NCI-H2029 (cell line): ENCODE results near the gene RAD51B.
"Not testable (repeated sequence)": the region's sequence is repeated elsewhere in the genome, so short reads cannot be mapped to it uniquely, and the experiment has no call there.

Experiments
- DNase-seq: peaks from one replicate; lab custom pipeline; 2025; lab: John Stamatoyannopoulos, UW

RAD51B gene

GRCh38 chr14:68176687-68177086, 357.1 kb downstream of the RAD51B start:
- no peak for DNase-seq

DNA sequence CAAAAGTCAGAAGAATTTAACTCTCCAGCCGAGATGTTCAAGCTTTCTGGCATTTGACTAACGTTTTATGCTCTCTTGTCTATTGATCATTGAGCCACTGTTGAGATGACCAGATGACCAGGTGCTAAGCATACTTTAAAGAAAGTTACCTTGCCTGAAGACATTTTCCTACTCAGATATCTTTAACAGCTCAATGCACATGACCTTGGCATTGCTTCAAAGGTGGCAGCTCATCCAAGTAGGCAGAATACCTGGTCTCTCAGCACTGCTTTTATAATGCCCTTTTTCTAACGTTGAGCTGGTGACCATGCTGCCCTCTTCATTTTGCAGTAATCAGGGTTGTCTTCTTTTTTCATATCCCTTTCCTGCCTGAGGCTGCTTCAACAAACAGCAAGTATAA, 358.1 kb downstream of the RAD51B start:
- DNase-seq: no peak

DNA sequence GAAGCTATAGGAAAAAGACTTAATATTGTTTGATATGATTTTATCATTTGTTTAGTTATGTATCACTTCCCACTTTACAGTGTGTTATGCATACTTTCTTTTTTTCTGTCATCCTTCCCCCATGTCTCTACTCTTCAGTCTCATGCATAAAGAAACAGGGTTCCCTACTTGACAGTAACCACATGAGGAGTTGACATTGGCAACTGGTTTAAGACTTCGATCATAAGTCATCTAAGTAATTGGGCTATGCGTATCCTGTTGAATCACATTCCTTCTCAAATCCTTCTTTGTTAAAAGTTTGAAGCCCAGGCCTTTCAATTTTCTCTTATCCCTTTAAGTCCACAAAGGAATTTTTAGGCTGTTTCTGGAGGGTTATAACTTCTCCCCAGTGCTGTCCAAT, 358.7 kb downstream of the RAD51B start:
- no peak for DNase-seq

DNA sequence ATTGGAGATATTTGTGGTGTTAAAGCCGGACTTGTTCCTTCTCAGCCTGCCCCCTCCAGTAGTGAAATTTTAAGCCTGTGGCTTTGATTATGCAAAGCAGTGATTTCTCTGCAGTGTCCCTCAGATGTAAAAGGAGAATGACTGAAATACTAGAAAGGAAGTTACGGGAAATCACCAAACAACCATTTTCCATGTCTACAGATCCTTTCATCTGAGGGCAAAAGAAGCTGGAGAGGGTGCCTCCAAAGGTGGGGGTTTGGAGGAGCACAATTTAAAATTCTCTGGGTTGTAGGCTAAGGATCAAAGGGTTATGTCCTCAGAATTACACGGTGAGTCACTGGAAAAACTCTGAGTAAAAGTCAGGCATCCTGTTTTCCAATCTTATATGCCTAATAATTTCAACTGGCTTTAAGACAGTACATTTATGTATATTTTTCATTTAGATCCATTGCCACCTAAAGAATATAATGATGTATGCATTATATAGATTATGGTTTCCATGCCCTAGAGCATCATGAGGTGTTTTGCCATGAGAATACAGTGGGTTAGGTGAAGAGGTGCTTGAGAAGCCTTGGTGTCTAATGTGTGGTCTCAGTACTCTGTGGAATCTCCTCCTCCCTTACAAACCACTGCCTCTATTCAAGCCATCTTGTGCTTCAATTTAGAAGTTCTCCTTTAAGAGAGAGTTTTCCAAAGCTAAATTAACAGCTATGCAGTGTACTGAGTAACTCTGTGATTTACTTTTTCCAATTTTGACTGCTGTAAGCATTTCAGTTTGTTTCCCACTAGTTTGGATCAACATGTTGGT, 362.1 kb downstream of the RAD51B start:
- no peak for DNase-seq

GRCh38 chr14:68182492-68182891, 362.9 kb downstream of the RAD51B start:
- no peak for DNase-seq

DNA sequence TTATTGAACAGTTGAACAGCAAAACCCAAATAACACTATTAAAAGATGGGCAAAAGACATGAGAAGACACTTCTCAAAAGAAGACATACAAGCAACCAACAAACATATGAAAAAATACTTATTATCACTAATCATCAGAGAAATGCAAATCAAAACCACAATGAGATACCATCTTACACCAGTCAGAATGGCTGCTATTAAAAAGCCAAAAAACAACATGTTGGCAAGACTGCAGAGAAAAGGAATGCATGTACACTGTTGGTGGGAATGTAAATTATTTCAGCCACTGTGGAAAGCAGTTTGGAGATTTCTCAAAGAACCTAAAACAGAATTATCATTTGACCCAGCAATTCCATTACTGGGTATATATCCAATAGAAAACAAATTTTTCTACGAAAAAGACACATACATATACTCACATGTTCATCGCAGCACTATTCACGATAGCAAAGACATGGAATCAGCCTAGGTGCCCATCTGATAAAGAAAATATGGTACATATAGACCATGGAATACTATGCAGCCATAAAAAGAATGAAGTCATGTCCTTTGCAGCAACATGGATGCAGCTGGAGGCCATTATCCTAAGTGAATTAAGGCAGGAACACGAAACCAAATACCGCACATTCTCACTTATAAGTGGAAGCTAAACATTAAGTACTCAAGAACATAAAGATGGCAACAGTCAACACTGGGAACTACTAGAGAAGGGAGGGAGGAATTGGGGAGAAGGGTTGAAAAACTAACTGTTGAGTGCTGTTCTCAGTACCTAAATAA, 367.1 kb downstream of the RAD51B start:
- not testable (repeated sequence) for DNase-seq

- no peak for DNase-seq
These were observed 368.6 kb downstream of the RAD51B start for GRCh38 chr14:68188174-68188573.

GRCh38 chr14:68190032-68190431, 370.5 kb downstream of the RAD51B start:
- DNase-seq: no peak

DNA sequence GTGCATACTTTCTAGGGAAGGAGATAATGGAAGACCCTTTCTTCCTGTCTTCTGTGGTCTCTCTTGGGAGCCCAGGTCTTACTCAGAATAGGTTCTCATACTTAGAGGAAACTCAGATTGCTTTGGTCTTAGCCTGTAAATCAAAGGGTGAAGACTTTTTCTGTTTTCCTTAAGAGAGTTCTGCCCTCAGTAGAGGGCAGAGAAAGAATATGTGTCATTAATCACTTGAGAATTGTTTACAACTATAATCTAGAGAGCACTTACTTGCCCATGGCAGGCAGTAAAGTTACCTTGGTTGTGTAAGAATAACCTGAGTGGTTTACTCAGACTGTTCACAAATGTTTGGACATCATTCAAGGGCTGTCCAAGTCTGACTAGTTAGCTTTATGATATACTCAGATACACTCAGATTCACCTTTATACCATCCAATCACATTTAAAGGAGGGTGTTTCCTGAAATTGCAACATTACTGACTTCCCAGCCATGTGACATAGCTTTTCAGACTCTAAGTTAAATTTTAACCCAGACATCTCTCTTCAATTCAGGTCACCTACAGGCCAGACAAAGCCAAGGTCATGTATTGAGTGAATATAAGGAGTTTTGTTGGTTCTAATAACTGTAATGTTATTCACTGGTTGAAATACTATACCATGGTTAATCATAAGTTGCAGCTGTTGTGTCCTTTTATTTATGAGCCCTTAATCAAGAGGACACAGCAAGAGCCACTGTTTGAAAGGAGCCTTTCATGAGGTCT, 372.2 kb downstream of the RAD51B start:
- no peak for DNase-seq

GRCh38 chr14:68192935-68193334, 373.4 kb downstream of the RAD51B start:
- DNase-seq: no peak

DNA sequence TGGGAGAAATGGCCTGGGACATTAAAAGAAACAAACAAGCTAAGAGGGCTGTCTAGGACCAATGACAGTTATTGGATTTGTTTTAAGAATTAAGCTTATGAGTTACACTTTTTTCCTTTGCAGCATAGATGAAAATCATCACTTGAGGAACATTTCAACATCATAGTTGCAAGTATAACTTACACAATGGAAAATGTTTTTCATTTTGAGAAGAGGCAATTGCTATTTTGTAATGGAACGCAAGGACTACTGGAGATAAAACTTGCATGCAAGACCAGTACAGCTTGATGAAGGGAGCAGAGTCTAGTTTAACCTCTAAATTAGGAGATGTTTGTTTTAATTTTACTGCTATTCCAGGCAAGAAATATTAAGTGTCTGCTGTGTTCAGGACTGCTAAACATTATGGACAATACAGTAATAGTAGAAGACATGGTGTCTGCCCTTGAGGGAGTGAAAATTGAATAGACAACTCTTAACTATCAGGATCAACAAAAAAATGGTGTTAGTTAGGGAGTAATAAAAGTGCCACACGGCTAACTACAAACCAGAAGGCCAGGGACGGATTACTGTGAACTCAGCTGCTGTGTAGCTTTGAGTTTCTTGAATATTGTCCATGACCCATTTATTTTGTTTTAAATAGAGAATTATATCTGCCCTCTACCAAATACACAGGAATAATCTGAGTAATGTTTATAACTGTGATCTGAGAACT, 374.5 kb downstream of the RAD51B start:
- DNase-seq: no peak

DNA sequence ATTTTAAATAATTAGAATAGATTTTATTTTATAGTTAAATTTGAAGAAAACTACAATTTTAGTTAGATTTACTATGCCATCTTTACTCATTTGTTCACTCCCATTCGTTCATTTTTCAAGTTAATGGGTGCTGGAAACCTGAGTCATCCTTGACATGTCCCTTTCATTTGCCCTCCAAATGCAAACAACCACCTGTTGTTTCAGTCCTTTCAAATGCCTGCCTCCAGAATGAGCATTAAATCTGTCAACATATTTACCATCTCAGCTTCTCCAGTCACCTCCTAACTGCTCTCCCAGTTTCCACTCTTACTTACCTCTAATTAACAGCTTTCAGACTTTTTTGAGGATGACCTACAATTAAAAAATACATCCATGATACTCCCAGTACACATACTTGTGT, 375.5 kb downstream of the RAD51B start:
- DNase-seq: peak; percentile 35

GRCh38 chr14:68198713-68199495, 379.3 kb downstream of the RAD51B start:
- DNase-seq: no peak

DNA sequence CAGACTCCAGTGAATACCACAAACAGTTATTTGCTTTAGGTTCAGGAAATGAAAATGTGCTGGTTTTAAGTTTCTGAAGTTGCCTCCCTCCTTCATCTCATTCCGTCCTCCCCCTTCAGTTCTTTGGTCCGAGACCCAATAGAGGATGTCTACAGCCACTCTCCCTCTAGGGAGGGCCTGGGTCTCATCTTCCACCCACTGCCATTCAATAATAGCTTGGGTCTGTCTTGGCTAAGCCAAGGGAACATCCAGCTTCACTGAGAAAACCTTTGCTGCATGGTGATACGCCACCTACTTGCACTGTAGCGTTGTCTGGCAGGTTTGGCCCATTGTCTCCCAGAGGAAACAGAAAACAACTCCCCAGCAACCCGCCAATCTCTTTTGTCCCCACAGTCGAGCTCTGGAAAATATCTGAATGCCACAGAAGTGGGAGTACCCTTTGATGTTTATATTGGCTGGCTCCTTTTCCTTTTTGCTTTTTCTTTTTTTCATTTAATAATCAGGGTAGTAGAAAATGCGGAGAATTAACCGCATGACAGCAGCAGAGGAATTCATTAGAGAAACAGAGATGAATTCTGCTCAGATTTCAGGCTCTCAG, 380.1 kb downstream of the RAD51B start:
- DNase-seq: no peak

DNA sequence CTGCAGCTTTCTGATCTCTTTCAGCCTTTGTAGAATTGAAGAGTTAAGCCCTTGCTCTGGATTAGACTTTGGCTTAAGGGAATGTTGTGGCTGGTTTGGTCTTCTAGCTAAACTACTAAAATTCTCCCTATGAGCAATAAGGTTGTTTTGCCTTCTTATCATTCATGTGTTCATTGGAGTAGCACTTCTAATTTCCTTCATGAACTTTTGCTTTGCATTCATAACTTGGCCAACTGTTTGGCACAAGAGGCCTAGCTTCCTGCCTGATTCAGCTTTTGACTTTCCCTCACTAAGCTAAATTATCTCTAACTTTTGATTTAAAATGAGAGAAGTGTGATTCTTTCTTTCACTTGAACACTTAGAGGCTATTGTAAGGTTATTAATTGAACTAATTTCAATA, 384.3 kb downstream of the RAD51B start:
- DNase-seq: no peak

GRCh38 chr14:68208218-68208617, 388.6 kb downstream of the RAD51B start:
- DNase-seq: no peak

DNA sequence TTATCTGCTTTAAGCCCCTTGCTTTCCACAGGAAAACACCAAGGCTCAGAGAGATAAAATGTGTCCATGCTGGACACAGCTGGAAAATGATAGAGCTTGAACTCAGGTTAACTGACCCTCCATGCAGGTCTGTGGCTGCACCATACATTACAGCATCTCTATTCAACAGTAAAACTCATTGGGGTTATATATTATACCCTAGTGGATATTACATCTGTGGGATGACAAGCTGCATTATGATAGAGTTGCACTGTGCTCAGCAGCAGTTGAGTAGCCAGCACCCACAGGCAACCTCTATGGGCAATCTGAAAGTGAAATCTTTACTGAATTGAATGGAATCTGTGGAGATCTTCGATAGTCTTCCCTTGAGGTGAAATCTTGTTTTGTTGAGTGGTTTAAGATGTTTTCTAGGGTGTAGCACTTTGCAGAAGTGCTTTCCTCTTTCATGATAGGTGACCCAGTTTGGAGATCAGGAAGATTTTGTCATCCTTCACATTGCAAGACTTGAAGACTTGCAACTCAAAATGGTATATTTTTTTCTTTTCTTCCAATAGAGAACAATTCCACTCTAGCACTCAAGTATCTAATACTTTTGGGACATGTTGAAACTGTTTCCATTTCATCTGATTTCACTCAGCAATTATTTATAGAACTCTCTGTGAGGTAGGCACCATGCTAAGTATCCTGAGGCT, 389.2 kb downstream of the RAD51B start:
- DNase-seq: no peak

- DNase-seq: no peak
These were observed 391.2 kb downstream of the RAD51B start for GRCh38 chr14:68210729-68211299.

GRCh38 chr14:68211421-68211820, 391.8 kb downstream of the RAD51B start:
- DNase-seq: no peak

DNA sequence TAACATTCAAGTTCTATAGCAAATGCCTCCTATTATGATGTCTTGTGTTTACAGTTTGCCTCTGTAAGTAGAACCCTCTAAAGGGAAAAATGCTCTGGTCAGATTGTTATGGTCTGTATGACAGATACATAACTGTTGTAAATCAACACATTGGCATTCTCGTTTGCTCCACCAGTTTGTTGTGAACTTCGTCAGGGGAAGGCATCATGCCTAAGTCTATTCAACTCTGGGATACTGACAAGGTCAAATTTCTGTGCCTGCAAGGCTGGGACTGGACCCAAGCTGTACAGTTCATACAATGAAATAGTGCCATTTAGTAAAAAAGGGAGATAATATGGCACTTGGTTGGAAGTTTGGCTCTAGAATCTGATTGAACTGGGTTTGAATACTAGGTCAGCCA, 392.3 kb downstream of the RAD51B start:
- no peak for DNase-seq
